T-helper 9 cell (primary cell): ENCODE results near the gene GPR89A.

Source experiments
- DNase-seq: peaks from one replicate; pipeline ENCODE4 v3.0.0-alpha.2; 2020

The GPR89A gene

DNA sequence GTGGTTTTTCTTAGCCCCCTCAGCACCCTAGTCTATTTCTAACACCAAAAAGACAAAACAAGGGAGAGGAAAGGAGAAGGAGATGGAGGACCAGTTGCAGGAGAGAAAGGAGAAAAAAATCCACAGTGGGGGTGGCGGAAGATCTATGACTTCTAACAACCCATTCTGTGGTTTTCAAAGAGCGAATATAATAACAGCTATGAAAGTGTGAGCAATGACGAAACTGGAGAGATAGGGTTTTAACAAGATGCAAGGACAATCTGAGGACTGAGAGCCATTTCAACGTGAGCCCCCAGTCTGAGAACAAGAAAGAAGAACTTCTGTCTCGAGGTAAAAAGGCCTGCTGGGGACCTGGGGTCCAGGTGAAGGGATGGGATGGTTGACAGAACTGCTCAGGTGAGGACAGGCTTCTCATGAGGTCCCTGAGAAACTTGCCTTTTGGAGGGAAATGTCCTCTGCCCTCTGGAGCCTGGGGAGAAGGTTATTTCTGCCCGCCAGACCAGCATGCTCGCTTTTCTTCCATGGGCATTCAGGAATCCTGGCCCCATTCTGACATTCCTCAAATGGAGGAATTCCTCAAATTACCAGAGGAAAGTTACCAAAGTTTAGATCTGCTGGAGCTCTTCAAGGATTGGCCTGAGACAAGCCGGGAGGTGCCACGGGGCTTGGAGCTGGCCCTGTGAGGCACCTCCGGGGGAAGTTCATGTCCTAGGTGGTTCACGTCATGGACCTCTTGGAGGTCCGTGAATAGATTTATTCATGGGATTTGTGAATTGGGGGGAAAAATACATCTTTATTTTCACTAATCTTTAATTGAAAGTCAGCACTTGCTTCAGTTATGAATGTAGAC is 111.7 kb downstream of the GPR89A start, which contains the start of gene CD160:
Gene CD160, plus strand, starts transcription at position 270 of the 850 bp plus-strand sequence. CDS start 8,829 bp downstream, outside the sequence.
- no peak for DNase-seq
